Islet precursor cell (in vitro differentiated cells): ENCODE results near the gene USP17L21.
"Not testable (repeated sequence)": the region's sequence is repeated elsewhere in the genome, so short reads cannot be mapped to it uniquely, and the experiment has no call there.

Experiments
- DNase-seq: peaks from one replicate; pipeline ENCODE4 v3.0.0-alpha.2; 2018

USP17L21 gene, protein sequence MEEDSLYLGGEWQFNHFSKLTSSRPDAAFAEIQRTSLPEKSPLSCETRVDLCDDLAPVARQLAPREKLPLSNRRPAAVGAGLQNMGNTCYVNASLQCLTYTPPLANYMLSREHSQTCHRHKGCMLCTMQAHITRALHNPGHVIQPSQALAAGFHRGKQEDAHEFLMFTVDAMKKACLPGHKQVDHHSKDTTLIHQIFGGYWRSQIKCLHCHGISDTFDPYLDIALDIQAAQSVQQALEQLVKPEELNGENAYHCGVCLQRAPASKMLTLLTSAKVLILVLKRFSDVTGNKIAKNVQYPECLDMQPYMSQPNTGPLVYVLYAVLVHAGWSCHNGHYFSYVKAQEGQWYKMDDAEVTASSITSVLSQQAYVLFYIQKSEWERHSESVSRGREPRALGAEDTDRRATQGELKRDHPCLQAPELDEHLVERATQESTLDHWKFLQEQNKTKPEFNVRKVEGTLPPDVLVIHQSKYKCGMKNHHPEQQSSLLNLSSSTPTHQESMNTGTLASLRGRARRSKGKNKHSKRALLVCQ

GRCh38 chr4:9262572-9262971 lies at the start of gene USP17L21:
Gene USP17L21, plus strand, starts transcription at chr4:9262872. Its CDS starts 0 bp downstream, at chr4:9262872.
- not testable (repeated sequence) for DNase-seq

DNA sequence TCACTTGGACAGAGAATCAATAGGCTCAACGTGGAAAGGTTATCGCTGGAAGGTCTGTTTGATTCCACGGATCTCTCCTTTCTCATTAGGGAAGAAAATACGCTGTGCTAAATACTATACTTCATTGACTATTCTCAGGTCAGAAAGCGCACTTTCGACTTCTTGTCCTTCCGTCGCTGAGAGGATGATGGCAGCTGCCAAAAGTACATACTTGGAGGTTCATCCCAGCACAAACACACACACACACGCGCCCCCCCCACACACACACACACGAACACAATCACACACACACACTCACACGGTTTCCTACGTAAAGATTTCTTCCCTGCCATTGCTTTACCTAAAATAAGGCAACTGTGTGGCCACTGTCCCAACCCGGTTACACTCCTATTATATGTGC lies 48.0 kb upstream of the USP17L21 start:
- not testable (repeated sequence) for DNase-seq

DNA sequence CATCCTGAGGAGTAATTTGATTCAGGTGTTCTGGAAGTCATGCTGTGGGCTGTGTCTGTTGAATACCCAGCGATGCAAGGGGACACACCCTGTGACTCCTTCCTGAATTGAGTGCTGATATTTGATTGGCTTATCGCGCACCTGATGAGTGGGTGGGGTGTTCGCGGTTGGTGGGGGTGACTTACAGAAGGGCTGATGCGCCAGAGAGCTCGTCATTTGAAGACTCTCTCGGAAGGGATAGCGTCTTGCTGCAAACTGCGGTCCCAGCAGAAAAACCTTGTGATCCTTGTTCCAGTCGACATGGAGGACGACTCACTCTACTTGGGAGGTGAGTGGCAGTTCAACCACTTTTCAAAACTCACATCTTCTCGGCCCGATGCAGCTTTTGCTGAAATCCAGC lies 47.6 kb upstream of the USP17L21 start, which contains the start of gene USP17L11:
Gene USP17L11 (plus strand): TSS at position 301 of the 400 bp plus-strand sequence. CDS start 0 bp downstream, at position 301.
- DNase-seq, result not testable (repeated sequence)

- DNase-seq, result not testable (repeated sequence)
These were observed 42.8 kb upstream of the USP17L21 start, which contains the start of gene USP17L12 for GRCh38 chr4:9219852-9220251. Gene USP17L12, plus strand, starts transcription at chr4:9220152. Its CDS starts 0 bp downstream, at chr4:9220152.

GRCh38 chr4:9224596-9224995 lies 38.1 kb upstream of the USP17L21 start, which contains the start of gene USP17L13:
Gene USP17L13, plus strand, starts transcription at chr4:9224896. Its CDS starts 0 bp downstream, at chr4:9224896.
- not testable (repeated sequence) for DNase-seq

DNA sequence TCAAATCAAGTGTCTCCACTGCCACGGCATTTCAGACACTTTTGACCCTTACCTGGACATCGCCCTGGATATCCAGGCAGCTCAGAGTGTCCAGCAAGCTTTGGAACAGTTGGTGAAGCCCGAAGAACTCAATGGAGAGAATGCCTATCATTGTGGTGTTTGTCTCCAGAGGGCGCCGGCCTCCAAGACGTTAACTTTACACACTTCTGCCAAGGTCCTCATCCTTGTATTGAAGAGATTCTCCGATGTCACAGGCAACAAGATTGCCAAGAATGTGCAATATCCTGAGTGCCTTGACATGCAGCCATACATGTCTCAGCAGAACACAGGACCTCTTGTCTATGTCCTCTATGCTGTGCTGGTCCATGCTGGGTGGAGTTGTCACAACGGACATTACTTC lies 32.4 kb upstream of the USP17L21 start:
- DNase-seq, result not testable (repeated sequence)

- not testable (repeated sequence) for DNase-seq
These were observed 28.6 kb upstream of the USP17L21 start, which contains the start of gene USP17L15 for GRCh38 chr4:9234085-9234484. Gene USP17L15, plus strand, starts transcription at chr4:9234385. Its CDS starts 0 bp downstream, at chr4:9234385.

- DNase-seq, result not testable (repeated sequence)
These were observed 24.2 kb upstream of the USP17L21 start for GRCh38 chr4:9238461-9238860.

- not testable (repeated sequence) for DNase-seq
These were observed 19.1 kb upstream of the USP17L21 start, which contains the start of gene USP17L17 for GRCh38 chr4:9243579-9243978. Gene USP17L17, plus strand, starts transcription at chr4:9243879. Its CDS starts 0 bp downstream, at chr4:9243879.

DNA sequence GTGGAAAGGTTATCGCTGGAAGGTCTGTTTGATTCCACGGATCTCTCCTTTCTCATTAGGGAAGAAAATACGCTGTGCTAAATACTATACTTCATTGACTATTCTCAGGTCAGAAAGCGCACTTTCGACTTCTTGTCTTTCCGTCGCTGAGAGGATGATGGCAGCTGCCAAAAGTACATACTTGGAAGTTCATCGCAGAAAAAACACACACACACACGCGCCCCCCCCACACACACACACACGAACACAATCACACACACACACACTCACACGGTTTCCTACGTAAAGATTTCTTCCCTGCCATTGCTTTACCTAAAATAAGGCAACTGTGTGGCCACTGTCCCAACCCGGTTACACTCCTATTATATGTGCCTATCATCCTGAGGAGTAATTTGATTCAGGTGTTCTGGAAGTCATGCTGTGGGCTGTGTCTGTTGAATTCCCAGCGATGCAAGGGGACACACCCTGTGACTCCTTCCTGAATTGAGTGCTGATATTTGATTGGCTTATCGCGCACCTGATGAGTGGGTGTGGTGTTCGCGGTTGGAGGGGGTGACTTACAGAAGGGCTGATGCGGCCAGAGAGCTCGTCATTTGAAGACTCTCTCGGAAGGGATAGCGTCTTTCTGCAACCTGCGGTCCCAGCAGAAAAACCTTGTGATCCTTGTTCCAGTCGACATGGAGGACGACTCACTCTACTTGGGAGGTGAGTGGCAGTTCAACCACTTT lies 14.6 kb upstream of the USP17L21 start, which contains the start of gene USP17L18:
Gene USP17L18 (plus strand): TSS at position 678 of the 728 bp plus-strand sequence. CDS start 0 bp downstream, at position 678.
- not testable (repeated sequence) for DNase-seq

DNA sequence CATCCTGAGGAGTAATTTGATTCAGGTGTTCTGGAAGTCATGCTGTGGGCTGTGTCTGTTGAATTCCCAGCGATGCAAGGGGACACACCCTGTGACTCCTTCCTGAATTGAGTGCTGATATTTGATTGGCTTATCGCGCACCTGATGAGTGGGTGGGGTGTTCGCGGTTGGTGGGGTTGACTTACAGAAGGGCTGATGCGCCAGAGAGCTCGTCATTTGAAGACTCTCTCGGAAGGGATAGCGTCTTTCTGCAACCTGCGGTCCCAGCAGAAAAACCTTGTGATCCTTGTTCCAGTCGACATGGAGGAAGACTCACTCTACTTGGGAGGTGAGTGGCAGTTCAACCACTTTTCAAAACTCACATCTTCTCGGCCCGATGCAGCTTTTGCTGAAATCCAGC lies 9.6 kb upstream of the USP17L21 start, which contains the start of gene USP17L19:
Gene USP17L19 (plus strand): TSS at position 301 of the 400 bp plus-strand sequence. CDS start 0 bp downstream, at position 301.
- DNase-seq, result not testable (repeated sequence)

DNA sequence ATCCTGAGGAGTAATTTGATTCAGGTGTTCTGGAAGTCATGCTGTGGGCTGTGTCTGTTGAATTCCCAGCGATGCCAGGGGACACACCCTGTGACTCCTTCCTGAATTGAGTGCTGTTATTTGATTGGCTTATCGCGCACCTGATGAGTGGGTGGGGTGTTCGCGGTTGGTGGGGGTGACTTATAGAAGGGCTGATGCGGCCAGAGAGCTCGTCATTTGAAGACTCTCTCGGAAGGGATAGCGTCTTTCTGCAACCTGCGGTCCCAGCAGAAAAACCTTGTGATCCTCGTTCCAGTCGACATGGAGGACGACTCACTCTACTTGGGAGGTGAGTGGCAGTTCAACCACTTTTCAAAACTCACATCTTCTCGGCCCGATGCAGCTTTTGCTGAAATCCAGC lies 4.8 kb upstream of the USP17L21 start, which contains the start of gene USP17L20:
Gene USP17L20 (plus strand): TSS at position 301 of the 400 bp plus-strand sequence. CDS start 0 bp downstream, at position 301.
- DNase-seq, result not testable (repeated sequence)

GRCh38 chr4:9267319-9267718 lies 4.6 kb downstream of the USP17L21 start, which contains the start of gene USP17L22:
Gene USP17L22, plus strand, starts transcription at chr4:9267619. Its CDS starts 0 bp downstream, at chr4:9267619.
- DNase-seq, result not testable (repeated sequence)

- DNase-seq, result not testable (repeated sequence)
These were observed 9.0 kb downstream of the USP17L21 start for GRCh38 chr4:9271719-9272118.
